Breast epithelium (tissue), 3 donors: Measurements from ENCODE around the gene RIOK1.

Experiments
- CTCF ChIP-seq, 3 donors: fragments of 450-650 bp; IDR thresholded peaks; one replicate each; pipeline ENCODE4 v1.5.1; 2016 to 2017; ENCODE audit warnings: antibody characterized with exemption in 3 of 3, mild to moderate bottlenecking in 3 of 3, moderate library complexity in 3 of 3
- POLR2A ChIP-seq: fragments of 450-650 bp; IDR thresholded peaks from one replicate; pipeline ENCODE4 v1.6.1; 2016; ENCODE audit warnings: antibody characterized with exemption, mild to moderate bottlenecking, moderate library complexity

DNA sequence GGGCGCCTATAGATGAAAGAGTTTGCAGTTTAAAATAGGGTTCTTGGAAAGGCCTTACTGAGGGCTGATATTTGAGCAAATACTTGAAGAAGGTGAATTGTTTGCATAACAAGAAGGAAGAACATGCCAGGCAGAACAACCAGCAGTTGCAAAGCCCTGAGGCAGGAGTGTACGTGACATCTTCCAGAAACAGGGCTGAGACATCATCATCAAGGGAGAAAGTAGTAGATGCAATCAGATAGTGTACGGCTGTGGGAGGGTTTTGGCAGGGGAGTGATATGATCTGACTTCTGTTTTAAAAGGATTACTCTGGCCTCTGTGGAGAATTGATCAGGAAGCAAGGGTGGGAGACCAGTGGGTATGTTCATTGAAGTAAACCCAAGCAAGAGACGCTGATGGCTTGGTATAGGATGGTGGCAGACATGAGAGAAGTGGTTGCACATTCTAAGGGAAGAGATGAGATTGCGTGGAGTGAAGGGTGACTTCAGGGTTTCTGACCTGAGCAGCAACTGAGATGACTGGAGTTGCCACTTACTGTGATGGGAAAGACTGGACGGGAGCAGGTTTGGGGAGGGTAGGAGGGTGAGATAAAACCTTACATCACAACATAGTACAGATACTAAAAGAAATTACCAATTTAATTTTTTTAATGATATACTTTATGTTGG is 28.8 kb downstream of the RIOK1 start:
- TF ChIP-seq CTCF (IDR thresholded peaks at IDR 0.05) (no peak), POLR2A (no peak)
